HT1080 (cell line): ENCODE results near the gene DHH. TPM values are rescaled to one million over a fixed set of nuclear protein-coding genes. Genes with fewer than 3 reads are reported as not detected.

Source experiments
- DNase-seq: peaks from one replicate; pipeline ENCODE4 v3.0.0-alpha.2; 2015; ENCODE audit warnings: low read depth
- total RNA-seq: library from RNA; depleted of rRNA; stranded (reverse); fragments of >200 nt; shearing (Covaris generic); gene quantifications from 2 replicates; pipeline ENCODE4 v1.2.3, GENCODE V29; 2014

The DHH gene
- total RNA-seq, 1 experiment from 2014 or later = not detected

DNA sequence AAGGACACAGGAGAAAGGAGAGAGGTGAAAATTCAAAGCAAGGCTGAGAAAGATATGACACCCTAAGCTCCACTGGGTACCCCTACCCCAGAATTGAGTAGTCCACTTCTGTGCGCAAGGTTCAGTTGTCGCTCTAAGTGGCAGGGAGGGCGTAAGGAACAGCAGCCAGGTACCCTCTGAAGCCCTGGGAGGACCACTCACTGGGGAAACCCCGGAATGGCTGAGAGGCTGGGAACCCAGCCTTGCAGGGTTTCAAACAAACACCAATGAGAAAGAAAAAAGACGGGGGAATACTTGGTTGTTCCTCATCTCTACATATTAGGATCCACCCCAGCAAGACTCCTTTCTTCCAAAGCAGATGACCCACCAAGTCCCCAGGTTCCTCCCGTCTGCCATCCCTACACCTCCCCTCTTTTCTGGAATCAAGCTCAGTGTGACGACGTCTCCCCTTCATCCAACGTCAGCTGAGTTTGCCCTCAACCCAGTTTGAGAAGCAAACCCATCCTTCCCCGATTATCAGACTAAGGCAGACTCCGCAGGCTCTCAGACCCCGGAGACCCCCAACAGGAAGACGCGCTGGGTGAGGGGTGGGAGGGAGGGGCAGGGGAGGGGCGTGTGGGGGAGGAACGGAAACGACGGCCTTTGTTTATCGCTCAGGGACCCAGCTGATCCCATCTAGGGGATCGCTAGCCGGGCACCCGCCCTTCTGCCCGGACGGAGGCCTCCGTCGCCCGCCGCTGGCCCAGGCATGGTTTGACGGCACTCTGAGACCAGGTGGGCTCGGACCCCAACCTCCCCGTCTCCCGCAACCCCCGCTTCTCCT lies 15.3 kb upstream of the DHH start:
- no peak for DNase-seq

DNA sequence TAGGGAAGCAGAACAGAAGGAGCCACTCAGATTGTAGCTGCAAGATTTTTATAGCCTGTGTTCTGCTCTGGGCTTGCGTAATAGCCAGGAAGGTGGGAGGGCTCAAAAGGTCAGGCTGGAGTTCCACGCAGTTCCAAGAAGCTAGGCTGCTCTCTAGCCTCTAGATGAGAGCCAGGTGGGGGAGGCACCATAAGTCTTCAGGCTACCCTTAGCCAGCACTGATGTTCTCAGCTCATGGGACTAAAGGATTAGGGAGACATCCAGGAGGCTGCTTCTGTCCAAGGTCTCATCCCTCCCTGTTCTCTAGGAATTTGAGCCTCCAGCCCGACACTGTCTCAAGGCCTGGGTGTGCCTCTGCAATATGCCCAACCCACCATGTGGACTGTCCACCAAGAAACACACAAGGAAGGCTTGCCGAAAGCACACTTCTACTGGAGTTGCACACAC lies 14.4 kb upstream of the DHH start:
- DNase-seq = no peak

DNA sequence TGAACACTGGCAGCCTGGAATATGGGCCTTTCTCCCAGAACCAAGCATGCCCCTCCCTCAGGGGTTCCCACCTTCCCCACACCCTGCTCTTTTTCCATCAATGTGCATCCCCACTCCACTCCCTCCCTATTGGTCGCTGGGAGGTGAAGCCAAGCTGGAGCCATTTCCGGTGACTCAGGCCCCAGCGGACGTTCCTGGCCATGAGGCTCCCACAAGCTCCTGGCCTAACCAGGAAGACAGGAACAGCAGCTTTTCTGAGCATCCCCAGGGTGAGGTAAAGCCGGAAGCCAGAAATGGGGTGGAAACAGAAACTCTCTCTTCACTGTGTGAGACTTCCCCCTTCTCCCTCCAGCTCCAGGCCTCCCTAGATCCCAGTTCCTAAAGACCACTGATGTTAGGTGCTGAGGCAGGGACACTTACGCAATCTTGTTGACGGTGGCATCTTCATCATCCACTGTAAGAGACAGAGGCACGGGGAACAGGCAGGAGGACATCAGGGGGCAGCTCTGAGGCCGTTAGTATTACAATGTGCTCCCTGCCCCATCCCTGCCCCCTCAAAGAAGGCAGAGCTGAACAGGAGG lies 11.0 kb upstream of the DHH start:
- peak; percentile 91 for DNase-seq

DNA sequence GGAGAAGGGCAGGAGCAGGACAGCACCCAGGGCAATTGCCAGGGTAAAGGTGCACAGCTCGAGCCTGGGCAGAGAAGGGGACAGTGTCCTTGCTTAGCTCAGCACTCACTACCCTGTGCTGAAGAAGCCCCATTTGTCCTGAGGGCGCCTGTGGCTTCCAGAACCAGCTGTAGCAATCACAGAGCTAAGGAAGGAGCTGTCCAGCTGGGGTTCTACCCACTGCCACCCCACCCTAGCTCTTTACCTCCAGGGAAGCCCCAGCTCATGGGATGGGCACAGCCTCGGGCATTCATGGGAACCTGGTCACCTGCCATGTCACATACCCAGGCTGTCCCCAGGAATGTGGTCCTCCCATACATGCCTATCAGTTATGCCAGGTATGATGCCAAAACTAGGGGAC lies 10.2 kb upstream of the DHH start:
- DNase-seq = no peak

DNA sequence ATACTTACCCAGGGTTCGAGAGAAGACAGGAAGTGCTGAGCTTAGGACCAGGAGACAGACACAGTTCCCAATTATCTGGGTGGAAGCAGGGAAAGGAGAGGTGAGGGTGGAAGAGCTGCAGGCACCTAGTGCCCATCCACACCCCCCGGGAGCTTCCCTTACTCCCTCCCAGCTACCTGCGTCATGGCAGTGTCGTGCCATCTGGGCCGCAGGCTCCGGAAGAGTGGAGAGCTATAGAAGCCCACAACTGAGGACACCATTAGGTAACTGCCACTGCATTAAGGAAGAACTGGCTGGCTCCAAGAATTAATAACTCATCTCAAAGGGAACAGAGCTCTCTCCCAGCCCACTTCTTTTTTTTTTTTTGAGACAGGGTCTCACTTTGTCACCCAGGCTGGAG lies 5.8 kb upstream of the DHH start:
- DNase-seq = no peak

DNA sequence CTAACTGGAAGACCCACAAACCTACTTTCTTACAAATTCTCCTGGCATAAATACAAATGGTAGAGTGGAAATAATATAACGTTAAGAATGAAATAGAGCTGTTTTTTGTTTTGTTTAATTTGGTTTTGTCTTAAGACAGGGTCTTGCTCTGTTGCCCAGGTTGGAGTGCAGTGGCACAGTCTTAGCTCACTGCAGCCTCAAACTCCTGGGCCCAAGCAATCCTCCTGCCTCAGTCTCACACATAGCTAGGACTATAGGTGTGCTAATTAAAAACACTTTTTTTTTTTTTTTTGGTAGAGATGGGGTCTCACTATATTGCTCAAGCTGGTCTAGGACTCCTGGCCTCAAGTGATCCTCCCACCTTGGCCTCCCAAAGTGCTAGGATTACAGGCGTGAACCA lies 4.1 kb upstream of the DHH start:
- DNase-seq = no peak

DNA sequence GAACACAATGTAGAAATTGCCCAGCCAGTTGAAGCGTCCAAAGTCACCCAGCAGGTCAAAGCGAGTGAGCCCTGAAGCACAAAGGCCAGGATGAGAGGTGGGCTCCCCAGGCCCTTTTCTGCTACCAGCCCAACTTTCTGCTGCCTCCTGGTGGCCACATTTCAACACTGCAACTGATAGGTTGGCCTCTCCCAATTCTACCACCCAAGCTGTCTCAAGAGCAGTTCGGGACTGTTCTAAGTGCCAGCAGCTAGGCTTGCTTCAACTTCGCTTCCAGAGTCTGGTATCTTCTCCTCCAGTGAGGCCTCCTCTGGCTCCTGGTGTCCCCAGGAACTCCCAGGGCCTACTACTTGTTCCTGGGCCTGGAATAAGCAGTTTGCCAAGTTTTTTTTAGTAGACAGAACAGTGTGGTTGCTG lies 3.4 kb upstream of the DHH start:
- peak; percentile 57 for DNase-seq

DNA sequence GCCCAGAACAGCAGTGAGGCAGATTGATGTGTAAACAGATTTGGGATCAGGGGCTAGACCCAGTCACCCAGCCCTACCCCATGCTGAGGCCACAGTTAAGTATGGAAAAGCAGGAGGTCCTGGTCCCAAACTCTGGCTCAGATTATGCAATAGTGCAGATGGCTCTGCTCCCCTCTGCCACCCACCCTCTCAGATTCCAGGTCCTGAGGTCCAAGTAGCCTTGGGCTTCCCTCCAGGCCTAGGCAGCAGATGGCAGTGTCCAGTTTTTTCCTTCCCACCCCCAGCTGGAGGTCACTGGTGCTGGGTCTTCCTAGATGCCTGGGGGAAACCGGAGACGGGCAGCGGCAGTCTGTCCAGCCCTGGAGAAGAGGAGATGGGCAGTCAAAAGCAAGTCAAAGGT lies 2.8 kb upstream of the DHH start:
- DNase-seq = no peak

DNA sequence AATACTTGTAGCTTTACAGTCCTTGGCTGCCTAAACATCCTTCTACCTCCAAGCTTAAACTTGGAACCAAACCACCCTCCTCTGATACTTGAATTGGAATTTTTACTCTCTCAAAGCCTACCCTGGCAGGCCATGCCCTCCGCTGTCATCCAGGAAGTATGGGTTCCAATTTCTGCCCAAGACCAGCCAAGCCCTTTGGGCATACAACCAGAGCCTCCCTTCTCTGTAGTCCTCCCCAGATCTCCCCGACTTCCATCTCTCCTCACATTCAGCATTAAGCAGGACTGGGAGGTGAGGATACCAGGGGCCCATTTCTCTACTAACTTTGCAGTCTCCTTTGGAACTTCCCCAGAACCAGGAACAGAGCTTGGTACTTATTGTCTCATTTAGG lies 369 bp upstream of the DHH start:
- no peak for DNase-seq

DNA sequence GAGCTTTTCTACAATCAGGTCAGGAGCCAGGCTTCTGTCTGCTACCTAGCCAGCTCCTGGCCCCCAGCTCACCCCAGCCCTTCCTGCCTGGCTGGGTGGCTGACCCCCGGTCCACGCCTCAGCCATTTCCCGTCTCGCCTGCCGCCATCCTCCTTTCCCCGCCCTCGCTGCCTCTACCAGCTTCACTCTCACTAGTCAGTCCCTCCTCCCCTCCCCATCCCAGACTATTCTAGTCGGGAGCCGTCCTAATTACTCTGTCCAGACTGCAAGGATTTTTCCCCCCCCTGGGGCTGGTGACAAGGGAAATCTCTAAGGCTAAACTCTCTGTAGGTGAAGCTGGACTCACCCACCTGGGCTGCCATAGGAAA lies 825 bp downstream of the DHH start:
- no peak for DNase-seq

DNA sequence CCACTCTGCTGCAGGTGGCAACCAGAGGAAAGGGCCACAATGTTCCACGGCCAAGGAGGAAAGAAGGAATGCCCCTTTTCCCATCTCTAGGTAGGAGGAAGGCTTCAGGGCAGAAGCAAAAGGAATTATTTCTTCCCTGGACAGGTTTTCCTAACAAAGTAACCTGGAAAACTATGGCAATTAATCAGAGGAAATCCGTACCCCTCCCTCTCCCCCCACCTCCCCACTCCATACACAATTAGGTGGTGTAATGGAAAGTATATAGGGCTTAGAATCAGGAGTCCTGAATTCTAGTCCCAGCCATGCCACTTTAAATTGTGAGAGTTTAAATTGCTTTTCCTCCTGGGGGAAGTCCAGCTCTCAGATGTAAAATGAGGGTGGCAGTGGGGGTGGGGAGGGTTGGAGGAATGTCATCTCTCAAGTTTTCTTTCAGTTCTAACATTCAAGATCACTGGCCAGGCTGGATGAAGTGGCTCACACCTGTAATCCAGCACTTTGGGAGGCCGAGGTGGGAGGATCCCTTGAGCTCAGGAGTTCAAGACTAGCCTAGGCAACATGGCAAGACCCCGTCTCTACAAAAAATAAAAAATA lies 1.7 kb downstream of the DHH start:
- DNase-seq = no peak

DNA sequence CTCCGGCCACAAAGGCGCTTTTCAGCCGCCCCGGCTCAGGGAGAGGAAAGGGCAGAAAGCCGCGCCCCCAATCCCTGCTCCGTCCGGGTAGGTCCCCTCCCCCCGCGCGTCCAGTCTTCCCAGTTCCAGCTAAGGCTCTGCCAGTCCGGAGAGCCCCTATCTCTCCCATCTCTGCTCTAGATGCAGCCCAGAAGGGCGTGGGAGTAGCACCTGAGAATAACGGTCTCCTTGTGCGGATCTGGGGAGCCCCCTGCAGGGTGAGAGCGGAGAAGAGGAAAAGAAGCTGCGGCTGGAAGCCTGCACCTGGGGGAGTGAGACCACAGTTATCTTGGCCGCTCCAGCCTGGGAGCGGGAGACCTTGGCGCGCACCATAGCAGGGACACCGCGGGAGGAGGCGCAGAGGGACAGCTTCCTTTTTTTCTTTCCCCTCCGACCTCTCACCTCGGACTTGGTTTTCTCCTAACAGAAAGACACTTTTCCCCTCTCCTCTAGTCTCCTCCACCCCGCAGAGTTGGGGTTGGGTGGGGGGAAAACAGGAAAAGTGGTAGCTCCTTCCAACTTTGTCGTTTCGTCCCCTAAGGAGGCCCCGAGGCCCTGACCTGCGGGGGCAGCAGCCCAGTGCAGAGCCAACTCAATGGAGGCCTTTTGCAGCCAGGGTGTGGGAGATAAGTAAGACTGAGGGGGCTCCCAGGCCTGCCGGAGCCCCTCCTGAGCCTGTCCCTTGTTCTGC lies 2.4 kb downstream of the DHH start:
- peak; percentile 59 for DNase-seq

DNA sequence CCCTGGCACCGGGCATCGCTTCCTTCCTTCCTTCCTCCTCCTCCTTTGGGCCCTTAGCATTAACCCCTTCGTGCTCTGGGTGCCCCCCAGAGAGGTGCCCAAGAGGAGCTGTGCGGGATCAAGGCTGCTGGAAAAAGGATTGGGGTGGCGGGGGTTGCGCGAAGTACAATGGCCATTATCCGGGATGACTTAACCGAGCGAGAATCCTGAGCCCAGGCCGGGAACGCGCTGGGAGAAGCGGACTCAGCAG lies 2.8 kb downstream of the DHH start:
- no peak for DNase-seq

DNA sequence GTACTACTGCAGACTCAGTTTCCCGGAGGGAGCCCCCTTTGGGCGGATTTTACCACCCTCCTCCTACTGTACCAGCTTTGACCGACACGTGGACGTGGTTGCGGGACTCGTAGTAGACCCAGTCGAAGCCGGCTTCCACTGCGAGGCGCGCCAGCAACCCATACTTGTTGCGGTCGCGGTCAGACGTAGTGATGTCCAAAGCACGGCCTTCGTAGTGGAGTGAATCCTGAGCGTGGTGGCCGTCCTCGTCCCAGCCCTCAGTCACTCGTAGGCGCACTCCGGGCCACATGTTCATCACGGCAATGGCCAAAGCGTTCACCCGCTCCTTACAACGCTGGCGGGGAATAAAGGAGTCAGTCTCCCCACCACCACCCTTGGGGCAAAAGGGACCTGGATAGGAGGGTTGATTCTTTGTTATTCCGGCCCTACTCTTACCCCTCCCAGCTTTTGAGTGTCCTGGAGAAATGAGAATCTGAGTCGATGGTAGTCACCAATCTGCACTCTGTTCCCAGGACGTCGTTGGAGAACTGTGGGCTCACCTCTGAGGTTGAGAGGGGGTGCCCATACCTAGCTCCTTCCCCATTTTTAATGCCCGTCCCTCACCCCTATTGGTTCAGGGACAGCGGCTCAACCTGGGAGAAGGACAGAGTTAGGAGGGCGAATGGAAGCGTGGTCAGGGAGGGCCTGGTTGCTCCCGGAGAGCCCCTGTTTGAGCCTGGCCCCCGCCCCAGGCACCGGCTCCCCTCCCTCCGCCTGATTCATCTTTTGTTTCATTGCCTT lies 3.4 kb downstream of the DHH start:
- DNase-seq = no peak

DNA sequence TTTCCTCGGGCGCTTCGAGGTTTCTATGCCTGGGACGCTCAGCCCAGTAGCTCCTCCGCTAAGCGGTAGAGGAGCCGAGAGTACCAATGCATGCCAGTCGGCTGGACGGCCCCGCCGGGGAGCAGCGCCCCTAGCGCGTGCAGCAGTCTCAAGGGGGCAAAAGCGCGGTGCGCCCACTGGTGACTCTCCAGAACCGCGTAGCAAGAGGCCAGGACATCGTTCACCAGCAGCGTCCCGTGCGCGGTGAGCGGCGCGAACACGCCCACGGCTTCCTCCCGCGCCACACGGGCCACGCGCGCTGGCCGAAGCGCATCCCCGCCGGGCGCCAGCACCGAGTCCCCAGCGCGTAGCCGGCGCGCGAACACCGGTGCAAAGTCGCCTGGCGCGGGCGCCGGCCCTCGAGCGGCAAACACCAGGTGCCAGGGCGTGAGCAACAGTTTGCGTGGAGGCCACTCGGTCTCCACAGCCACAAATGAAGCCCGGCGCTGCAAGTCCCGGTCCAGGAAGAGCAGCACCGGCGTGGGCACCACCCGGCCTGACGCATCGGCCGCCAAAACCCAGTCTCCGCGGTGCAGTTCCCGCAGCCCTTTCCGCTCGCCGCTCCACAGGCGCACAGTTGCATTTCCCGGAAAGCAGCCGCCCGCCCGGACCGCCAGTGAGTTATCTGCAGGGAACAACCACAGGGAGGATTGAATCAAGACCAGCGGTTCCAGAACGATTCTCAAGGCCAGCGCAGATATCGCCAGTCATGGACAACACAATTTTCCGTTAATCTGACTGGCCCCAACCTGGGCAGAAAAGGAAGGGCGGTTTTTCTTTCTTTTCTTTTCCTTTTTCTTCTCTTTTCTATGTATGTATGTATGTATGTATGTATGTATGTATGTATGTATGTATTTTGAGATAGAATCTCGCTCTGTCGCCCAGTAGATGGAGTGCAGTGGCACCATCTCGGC lies 4.5 kb downstream of the DHH start:
- DNase-seq = no peak

DNA sequence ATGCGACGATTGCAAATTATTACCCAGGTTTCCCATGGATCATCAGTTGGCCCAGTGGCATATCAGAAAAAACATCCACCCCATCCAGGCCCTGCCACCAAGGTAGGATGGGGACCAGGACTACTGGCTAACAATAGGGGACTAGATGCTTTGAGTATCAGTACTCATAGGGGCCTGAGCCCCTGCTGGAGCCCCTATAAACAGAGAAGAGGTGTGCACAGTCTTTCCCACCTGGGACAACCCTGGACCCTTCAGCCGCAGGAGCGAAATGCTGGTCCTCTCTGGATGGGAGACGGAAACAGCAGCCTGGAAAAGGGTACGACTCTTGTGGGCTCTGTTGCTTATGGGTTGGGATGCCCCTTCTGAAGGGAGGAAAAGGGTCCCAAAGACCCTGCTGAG lies 5.7 kb downstream of the DHH start:
- DNase-seq = no peak

DNA sequence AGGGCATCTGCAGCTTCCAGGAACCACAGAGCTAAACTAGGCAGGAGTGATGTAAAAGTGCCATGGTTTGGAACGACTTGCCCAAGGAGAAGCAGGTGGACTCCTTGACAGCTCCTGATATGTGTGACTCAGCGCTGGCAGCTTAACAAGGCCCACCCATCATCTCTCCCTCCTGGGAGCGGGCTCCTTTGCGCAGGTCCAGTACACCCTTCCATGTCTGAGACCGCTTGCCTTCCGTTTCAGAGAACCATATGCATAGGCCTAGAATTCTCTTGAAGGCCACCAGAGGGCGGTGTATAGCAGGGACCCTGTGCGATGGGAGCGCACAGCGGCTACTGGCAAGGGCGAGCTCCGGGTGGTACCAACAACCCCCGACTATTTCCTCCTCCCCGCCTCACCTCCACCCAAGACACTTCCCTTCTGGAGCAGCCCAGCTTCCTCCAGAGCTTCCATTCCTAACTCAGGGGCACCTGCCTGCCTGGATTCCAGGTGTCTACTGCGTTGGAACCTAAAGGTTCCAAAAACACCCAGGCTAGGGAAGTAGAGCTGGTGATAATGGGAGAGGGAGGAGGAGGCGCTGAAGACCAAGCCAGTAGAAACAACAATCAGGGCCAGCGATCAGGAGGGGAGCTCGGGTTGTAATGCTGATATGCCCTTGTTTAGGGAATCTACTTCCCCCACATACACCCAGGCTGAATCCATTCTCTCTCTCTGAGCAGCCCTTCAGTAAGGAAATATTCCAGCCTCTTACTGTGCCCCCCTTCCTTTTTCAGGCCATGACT lies 6.3 kb downstream of the DHH start:
- peak; percentile 94 for DNase-seq

DNA sequence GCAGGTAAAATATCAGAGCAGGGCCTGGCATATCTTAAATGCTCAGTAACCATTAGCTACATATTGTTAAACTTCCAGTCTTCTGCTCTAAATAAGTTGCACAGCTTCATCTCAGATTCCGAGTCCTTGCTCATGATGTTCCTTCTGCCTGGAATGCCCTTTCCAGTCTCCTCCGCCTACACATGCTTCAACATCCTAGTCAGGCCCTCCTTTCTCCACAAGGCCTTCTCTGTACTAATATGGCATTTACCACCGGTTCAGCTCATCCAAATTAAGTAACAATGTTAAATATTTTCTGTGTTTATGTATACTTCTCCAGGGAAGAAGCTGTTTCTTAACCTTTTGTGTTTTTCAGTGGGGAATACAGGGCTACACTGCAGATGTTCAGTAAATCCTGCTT lies 8.5 kb downstream of the DHH start:
- DNase-seq = no peak

DNA sequence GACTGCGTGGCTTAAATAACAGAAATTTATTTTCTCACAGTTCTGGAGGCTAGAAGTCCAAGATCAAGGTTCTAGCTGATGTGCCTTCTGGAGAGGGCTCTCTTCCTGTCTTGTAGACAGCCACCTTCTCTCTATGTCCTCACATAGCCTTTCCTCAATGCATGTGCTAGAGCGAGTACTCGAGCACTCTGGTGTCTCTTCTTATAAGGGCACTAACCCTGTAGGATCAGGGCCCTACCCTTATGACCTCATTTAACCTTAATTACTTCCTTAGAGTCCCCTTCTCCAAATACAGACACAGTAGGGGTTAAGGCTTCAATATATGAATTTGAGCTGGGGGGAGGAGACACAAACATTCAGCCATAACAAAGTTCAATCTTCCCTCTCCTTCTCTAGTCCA lies 10.2 kb downstream of the DHH start:
- DNase-seq = no peak

DNA sequence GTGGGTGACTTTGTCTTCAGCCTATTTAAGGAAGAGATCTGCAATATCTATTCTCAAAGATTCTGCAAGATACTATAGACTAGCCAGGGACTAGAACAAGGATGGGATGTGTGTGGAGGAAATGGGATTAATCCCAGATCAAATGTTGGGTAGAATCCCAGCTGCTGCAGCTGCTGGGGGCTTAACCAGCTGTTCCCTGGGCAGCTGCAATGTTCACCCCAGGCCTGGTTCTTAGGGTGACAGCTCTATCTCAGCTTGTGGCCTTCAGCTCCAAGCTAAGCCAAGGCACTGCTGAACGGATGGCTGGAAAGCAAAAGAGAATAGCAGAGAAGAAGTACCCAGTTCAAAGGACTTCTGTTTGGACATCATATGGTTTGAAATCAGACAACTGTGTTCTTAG lies 14.8 kb downstream of the DHH start:
- DNase-seq = no peak
